GM19043 (cell line): ENCODE data around the gene NUP160.
"Not testable (repeated sequence)": the region's sequence is repeated elsewhere in the genome, so short reads cannot be mapped to it uniquely, and the experiment has no call there.

Experiments used
- ATAC-seq: cut with Tn5 transposase; IDR thresholded peaks from one replicate; pipeline ENCODE4 v1.9.1; 2021; ENCODE audit warnings: low read depth; ENCODE audit not compliant: unreplicated experiment

NUP160 gene, protein sequence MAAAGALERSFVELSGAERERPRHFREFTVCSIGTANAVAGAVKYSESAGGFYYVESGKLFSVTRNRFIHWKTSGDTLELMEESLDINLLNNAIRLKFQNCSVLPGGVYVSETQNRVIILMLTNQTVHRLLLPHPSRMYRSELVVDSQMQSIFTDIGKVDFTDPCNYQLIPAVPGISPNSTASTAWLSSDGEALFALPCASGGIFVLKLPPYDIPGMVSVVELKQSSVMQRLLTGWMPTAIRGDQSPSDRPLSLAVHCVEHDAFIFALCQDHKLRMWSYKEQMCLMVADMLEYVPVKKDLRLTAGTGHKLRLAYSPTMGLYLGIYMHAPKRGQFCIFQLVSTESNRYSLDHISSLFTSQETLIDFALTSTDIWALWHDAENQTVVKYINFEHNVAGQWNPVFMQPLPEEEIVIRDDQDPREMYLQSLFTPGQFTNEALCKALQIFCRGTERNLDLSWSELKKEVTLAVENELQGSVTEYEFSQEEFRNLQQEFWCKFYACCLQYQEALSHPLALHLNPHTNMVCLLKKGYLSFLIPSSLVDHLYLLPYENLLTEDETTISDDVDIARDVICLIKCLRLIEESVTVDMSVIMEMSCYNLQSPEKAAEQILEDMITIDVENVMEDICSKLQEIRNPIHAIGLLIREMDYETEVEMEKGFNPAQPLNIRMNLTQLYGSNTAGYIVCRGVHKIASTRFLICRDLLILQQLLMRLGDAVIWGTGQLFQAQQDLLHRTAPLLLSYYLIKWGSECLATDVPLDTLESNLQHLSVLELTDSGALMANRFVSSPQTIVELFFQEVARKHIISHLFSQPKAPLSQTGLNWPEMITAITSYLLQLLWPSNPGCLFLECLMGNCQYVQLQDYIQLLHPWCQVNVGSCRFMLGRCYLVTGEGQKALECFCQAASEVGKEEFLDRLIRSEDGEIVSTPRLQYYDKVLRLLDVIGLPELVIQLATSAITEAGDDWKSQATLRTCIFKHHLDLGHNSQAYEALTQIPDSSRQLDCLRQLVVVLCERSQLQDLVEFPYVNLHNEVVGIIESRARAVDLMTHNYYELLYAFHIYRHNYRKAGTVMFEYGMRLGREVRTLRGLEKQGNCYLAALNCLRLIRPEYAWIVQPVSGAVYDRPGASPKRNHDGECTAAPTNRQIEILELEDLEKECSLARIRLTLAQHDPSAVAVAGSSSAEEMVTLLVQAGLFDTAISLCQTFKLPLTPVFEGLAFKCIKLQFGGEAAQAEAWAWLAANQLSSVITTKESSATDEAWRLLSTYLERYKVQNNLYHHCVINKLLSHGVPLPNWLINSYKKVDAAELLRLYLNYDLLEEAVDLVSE (N-terminal part only)

DNA sequence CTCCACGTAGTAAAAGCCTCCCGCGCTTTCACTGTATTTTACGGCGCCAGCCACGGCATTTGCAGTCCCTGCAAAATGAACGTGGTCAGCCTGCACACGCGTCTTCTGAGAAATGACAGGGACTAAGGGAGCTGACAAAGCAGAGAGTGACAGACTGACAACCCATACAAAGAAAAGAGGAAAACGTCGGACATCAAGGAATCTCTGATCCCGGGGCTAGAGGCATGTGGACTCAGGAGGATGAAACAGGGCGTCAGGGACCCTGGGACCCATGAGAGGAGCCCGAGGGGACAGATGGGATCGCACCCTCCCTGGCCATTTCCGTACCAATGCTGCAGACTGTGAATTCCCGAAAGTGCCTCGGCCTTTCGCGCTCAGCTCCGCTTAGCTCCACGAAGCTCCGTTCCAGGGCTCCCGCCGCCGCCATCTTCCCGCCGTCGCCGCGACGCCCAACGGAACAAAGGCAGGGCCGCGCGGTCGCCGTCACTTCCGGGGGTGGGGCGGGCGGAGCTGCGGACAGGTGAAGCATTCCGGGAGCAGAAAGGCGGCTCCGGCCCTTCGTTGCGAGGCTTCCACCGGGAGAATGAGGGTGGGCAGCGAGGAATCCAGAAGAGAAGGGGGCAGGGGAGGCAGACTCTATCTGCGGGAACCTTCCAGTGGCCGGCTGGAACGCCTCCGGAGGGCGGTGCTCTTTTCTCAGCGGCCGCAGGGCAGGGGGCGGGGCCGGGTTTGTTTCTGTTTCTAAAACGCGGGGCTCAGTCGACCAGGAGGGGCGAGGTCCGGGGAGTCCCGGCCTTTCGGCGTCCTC is at the start of gene NUP160:
Gene NUP160, minus strand, starts transcription at position 459 of the 808 bp plus-strand sequence. Its CDS starts 32 bp downstream, at position 427.
- peak; percentile 74 for ATAC-seq

DNA sequence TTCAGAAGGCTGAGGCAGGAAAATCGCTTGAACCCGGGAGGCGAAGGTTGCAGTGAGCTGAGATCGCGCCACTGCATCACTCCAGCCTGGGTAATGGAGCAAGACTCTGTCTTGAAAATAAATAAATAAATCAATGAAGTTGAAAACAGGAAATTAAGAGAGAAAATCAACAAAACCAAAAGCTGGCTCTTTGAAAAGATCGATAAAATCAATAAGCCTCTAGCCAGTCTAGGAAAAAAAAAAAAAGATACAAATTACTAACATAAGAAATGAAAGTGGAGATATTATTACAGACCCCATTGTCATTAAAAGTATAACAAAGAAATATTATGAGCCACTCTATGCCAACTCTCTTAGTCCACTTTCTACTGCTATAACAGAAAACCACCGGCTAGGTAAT is 48.0 kb upstream of the NUP160 start:
- ATAC-seq, result no peak

DNA sequence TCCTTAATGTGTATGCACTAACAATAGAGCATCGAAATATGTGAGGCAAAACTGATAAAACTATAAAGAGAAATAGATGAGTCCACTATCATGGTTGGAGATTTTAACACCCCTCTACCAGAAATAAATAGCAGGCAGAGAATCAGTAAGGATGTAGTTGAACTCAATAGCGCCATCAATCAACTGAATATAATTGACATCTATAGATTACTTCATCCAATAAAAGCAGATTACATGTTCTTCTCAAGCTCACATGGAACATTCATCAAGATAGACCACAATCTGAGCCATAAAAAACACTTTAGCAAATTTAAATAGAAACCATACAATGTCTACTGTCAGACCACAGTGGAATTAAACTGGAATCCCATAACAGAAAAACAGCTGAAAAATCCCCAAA is 46.9 kb upstream of the NUP160 start:
- ATAC-seq, result no peak

DNA sequence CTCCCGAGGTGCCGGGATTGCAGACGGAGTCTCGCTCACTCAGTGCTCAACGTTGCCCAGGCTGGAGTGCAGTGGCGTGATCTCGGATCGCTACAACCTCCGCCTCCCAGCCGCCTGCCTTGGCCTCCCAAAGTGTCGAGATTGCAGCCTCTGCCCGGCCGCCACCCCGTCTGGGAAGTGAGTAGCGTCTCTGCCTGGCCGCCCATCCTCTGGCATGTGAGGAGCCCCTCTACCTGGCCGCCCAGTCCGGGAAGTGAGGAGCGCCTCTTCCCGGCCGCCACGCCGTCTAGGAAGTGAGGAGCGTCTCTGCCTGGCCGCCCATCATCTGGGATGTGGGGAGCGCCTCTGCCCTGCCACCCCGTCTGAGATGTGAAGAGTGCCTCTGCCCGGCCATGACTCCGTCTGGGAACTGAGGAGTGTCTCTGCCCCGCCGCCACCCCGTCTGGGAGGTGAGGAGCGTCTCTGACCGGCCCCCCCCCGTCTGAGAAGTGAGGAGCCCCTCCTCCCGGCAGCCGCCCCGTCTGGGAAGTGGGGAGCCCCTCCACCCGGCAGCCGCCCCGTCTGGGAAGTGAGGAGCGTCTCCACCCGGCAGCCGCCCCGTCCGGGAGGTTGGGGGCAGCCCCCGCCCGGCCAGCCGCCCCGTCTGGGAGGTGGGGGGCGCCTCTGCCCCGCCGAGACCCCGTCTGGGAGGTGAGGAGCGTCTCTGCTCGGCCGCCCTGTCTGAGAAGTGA is 44.6 kb upstream of the NUP160 start:
- ATAC-seq, result not testable (repeated sequence)

DNA sequence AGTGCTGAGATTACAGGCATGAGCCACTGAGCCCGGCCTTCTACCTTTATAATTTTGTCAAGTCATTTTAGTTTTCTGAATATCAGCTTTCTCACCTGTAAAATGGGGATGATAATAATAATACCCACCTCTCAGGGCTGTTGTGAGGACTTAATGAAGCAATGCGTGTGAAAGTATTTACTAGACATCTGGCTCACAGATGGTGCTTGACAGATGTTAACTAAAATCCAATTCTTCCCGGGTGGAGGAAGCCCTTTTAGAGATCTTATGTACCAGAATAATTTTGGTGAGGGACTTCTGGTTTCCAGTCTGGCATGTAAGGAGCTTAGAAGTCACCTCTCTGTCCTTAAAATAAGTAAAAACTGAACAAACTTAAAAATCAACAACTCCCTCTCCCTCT is 43.7 kb upstream of the NUP160 start:
- ATAC-seq, result no peak

DNA sequence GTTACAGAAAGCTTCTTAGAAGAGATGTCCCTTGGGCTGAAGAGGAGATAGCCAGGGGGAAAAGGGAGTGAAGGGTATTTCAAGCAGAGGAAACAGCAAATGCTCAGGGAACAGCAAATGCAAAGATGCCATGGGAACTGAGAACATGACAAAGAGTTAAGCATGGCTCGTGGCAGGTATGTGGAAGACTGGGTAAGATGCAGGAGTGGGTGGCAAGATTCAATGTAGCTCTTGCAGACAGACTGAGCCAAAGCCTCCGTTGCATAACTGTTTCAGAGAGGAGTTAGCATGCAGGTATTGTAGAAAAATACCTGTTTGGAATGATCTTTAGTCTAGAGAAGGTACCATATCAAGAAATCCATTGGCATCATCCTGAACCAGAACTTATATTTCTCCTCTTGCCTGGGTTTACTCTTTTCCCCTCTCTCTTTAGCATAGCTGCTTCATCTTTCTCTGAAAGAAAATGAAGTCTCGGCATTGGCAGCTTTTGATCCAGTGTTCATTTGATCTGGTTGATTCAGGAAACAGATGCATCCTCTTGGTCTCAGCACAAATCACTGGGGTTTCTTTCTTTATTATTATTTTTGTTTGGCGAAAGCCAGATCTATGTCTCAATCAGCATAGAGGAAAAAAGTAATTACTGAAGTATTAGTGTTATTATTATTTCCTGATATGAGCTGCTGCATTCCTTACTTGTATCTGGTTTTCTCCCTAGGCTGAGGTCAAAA is 41.7 kb upstream of the NUP160 start:
- ATAC-seq, result no peak

DNA sequence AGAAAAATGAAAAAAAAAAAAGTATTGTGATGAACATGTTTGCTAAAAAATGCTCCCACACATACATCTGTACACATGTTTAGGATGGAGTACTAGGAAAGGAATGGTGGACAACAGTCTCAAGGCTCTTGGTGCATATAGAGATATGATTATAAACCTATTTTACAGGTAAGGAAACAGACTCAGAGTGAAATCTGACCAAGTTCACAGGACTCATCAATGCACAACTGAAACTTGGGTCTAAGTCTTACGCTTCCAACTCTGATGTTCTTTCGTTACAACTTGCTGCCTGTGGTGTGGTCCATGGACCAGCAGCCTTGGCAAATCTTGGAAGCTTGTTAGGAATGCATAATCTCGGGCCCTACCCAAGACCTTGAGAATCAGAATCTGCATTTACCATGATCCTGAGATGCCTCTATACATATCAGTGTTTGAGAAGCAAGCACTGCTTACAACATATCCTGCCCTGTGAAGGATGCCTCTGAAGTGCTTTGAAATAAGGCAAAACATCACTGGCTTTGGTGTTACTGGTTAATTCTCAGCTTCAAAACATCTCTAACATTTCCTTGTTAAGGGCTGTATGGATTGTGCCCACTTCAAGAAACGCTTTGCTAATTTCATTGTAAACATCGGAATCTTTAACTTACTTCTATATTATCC is 39.9 kb upstream of the NUP160 start:
- ATAC-seq, result no peak

DNA sequence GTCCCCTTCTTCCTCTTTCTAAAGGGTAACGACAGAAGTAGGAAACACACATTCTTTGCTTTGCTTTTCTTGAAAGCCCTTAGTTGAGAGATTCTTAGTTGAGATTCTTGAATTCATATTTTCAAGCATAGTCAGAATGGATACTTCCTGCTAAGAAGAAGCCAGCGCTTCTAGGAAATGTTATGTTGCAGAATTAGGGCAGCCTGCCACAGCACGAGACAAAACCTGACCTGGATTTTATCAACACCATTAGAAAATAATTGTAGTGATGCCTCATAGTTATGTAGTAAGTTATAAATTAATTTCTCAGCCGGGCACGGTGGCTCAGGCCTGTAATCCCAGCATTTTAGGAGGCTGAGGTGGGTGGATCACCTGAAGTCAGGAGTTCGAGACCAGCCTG is 37.9 kb upstream of the NUP160 start:
- ATAC-seq, result no peak

DNA sequence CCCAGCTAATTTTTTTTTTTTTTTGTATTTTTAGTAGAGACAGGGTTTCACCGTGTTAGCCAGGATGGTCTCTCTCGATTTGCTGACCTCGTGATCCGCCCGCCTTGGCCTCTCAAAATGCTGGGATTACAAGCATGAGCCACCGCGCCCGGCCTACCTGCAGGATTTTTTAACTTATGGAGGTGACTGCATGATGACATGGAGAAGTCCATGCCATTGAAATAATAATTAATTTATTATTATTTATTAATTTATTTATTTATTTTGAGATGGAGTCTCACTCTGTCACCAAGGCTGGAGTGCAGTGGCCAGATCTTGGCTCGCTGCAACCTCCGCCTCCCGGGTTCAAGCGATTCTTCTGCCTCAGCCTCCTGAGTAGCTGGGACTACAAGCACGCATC is 34.3 kb upstream of the NUP160 start:
- not testable (repeated sequence) for ATAC-seq

DNA sequence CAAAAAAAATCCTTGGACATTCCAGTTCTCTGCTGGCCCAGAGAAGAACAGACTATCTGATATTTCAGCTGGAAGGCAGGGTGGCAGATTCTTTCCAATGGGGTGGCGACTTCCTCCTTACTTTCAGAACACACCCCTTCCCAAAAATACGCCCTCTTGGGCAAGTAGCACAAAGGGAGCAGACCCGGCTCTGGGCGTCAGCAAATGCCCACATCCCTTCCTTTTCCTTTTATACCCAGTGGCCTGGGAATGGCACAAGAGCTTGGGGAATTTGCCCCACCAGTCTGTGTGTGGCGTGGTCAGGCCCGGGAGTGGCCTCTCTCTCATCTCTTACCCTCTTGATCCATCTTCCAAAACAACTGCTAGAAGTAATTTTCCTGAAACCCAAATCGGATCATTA is 33.0 kb upstream of the NUP160 start:
- no peak for ATAC-seq

DNA sequence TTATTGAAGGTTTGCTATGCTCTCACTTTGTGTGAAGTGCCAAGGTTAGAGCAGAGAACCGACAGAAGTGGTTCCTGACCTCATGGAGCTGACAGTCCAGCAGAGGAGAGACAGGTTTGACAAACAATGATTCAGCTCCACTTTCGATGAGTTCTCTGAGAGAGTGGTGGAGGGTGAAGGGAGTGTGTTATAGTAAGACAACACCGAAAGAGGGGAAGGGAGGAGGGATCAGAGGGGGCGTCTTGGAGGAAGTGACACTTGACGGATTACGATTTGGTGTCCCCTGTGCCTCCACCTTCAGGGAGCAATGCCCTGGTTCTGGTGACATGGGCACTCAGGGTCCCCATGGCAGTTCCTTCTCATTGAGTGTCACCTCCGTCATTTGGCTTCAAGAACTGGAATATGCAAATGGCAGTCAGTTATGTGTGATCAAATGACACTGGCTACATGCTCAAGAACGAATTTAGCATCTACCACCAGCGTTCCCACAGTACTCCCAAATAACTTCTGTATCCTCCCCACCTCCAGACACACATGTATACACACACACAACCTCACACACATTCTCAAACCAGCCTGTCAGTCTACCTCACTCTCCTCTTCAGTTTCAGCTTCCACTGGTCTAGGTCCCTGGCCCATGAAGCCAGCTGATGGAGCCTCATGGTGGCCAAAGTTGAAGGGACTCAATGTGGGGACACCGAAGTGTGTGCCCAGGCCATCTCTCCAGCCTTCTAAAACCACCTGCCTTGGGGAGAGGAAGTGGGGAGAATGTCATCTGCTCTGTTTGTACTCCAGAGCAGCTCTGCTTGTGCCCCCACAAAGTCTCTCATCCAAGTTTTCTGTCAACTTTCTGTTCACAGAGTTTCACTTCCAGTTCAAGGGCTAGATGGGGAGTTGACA is 31.4 kb upstream of the NUP160 start:
- no peak for ATAC-seq

DNA sequence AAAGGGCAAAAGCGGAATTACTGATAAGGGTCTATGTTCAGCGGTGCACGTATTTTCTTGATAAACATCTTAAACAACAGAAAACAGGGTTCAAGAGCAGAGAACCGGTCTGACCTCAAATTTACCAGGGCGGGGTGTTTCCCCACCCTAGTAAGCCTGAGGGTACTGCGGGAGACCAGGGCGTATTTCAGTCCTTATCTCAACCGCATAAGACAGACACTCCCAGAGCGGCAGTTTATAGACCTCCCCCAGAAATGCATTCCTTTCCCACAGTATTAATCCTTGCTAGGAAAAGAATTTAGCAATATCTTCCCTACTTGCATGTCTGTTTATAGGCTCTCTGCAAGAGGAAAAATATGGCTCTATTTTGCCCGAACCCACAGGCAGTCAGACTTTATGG is 27.7 kb upstream of the NUP160 start:
- ATAC-seq, result not testable (repeated sequence)

DNA sequence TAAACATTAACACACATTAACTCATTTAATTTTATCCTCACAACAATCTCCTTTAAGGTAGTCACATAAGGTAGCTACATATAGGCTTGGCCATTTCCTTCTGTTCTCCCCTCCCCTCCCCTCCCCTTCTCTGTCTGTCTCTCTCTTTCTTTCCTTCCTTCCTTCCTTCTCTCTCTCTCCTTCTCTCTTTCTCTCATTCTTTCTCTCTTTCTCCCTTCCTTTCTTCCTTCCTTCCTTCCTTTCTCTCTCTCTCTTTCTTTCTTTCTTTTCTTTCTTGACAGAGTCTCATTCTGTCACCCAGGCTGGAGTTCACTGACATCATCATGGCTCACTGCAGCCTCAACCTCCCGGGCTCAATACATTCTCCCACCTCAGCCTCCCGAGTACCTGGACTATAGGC is 22.3 kb upstream of the NUP160 start:
- no peak for ATAC-seq

DNA sequence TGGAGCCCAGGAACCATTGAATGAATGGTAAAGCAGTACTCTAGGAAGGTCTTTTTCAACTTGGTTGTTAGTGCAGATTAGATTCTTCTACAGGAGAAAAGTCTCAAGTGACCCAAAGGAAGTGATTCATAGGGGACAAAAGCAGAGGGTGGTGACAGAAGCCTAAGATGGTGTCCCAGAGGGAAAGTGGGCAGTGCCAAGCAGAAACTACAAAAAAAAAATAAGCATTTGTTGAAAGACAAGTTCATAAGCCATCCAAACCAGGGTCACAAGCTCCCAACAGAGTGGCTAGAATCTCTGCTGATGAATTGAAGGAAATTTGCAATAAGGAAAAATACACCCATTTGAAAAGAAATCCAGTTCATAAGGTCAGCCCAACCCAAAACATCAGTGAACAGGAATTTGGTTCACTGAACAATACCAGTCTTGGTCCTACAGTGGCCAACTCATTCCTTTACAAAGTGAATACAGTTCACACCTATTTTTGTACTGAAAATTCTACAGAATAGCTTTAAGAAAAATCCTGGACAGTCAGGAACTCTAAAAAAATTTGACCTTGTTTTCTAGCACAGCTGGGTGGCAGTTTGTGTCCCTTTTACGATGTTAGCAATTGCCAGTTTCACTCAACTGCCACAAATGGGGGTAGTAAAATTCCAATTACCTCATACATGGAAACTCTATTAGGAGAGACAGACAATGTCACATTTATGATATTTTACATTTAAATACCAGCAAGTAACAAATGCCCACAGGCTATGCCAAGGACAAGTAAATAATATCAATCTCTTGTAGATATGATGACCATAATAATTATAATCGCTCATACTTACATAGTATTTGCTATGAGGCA is 21.6 kb upstream of the NUP160 start:
- ATAC-seq, result no peak

DNA sequence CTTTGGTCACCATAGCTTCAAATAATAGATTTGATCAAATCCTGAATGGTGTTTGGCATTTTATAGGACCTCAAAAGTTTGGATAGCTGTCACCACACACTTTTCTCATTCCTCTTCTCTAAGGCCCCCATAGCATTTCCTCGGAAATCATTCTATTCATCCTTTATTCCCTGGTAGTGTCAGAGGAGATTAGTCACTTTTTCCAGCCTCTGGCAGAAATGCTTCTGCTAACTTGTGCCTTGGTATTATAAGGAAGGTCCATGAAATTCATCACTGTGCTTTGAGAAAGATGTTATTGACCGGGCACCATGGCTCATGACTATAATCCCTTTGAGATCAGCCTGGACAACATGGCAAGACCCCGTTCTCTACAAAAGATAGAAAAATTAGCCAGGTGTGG is 19.7 kb upstream of the NUP160 start:
- no peak for ATAC-seq

DNA sequence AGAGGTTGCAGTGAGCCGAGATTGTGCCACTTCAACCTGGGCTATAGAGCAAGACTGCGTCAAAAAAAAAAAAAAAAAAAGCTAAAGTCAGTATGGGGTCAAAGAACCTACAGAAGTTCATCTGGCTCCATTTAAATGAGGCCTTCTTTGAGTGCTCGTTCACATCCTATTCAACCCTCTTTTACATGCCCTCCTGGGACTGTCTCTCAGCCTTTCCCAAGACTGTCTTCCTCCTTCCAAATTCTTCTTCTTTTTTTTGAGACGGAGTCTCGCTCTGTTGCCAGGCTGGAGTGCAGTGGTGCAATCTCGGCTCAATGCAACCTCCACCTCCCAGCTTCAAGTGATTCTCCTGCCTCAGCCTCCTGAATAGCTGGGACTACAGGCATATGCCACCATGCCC is 18.7 kb upstream of the NUP160 start:
- not testable (repeated sequence) for ATAC-seq
